ENCODE data around the gene ACOX3.
A peak's percentile ranks its signal among the peaks of the same experiment; 100 is the strongest.

ACOX3 gene

GRCh38 chr4:8440492-8441311 lies at the start of gene ACOX3, which contains the start of gene TRMT44:
TSS of gene ACOX3 (minus strand) at chr4:8440723. CDS start at chr4:8416521, 24,202 bp downstream.
TSS of gene TRMT44 (plus strand) at chr4:8440777. CDS start at chr4:8440823, 46 bp downstream.
- POLR2A ChIA-PET: interaction anchor here (0.6 to 2.2 kb wide), 2 partner anchors 12 to 1297 kb away, joined by 7 read pairs; no protein-coding TSS in a partner anchor
- Histone ChIP-seq H3K27ac (ENCODE audit: extremely low read depth, low read depth, low read length) (peak within 1 kb of the TSS; percentile 42; the same call in 1 of the 2 replicates), H3K36me3 (ENCODE audit: control insufficient read depth in 2 of 2, insufficient read depth in 1 of 2, low read length in 2 of 2) (peaks cover 0 to 12% of the 10 kb centered on the region in 2 experiments; a peak in 1 of 3 replicates), H3K4me3 (ENCODE audit: low read depth, low read length) (peak within 1 kb of the TSS; percentile 59), H3K4me1 (ENCODE audit: control insufficient read depth, insufficient read depth, low read length) (0 out of 2 replicates have a peak, but pooled peaks cover 3% of the 10 kb centered on the region), H3K9me3 (ENCODE audit: control insufficient read depth, insufficient read depth, low read depth, low read length) (no peaks in the 10 kb centered on the region)
- CTCF ChIA-PET: interaction anchor here (1.4 kb wide), 1 partner anchor 12 kb away, joined by 7 read pairs; no protein-coding TSS in a partner anchor
- no peak for TF ChIP-seq ZNF707 (tag by site-specific recombination; IDR thresholded peaks at IDR 0.05)
- TF ChIP-seq ZBTB26 (tag by site-specific recombination; optimal IDR thresholded peaks at IDR 0.05): peak; percentile 38
- no peak for TF ChIP-seq ZNF449 (tag by site-specific recombination; IDR thresholded peaks at IDR 0.05)
- no peak for TF ChIP-seq ZNF138 (tag by site-specific recombination; IDR thresholded peaks at IDR 0.05; ENCODE audit: borderline replicate concordance)
- peak; percentile 88 for TF ChIP-seq SP3 (tag by site-specific recombination; IDR thresholded peaks at IDR 0.05)
- TF ChIP-seq KLF1 (tag by site-specific recombination; IDR thresholded peaks at IDR 0.05): no peak
- TF ChIP-seq ZNF580 (tag by site-specific recombination; IDR thresholded peaks at IDR 0.05): peak; percentile 88
- peak; percentile 61 for TF ChIP-seq ZXDB (tag by site-specific recombination; IDR thresholded peaks at IDR 0.05)
- TF ChIP-seq KLF7 (tag by site-specific recombination; IDR thresholded peaks at IDR 0.05; ENCODE audit: borderline replicate concordance): no peak
- no peak for TF ChIP-seq ZNF23 (tag by site-specific recombination; IDR thresholded peaks at IDR 0.05; ENCODE audit: borderline replicate concordance)
- TF ChIP-seq ZBTB17 (tag by site-specific recombination; IDR thresholded peaks at IDR 0.05): peak; percentile 89
- TF ChIP-seq ZFHX2 (tag by site-specific recombination; conservative IDR thresholded peaks at IDR 0.05): peak; percentile 68
- TF ChIP-seq OVOL3 (tag by site-specific recombination; IDR thresholded peaks at IDR 0.05): no peak
- TF ChIP-seq ZNF692 (tag by site-specific recombination; IDR thresholded peaks at IDR 0.05): no peak
- 0 out of 2 replicates have a peak, but pooled peaks have one; percentile 63 for TF ChIP-seq SP7 (tag by site-specific recombination; IDR thresholded peaks at IDR 0.05)
- 0 out of 2 replicates have a peak, but pooled peaks have one; percentile 23 for TF ChIP-seq ZNF341 (tag by site-specific recombination; IDR thresholded peaks at IDR 0.05; ENCODE audit: low read depth)
- TF ChIP-seq ZNF132 (tag by site-specific recombination; IDR thresholded peaks at IDR 0.05; ENCODE audit: borderline replicate concordance): no peak
- TF ChIP-seq ZNF140 (tag by site-specific recombination; IDR thresholded peaks at IDR 0.05): no peak
- TF ChIP-seq ZNF266 (tag by site-specific recombination; IDR thresholded peaks at IDR 0.05; ENCODE audit: low read depth): no peak
- TF ChIP-seq PRDM6 (tag by site-specific recombination; IDR thresholded peaks at IDR 0.05): no peak
- peak; percentile 94 for TF ChIP-seq ATF2 (tag by site-specific recombination; IDR thresholded peaks at IDR 0.05; ENCODE audit: low read depth)
- TF ChIP-seq GLI4 (tag by site-specific recombination; IDR thresholded peaks at IDR 0.05): no peak
- TF ChIP-seq ZNF677 (tag by site-specific recombination; IDR thresholded peaks at IDR 0.05): no peak
- TF ChIP-seq ZNF473 (tag by site-specific recombination; IDR thresholded peaks at IDR 0.05): no peak
- peak; percentile 83; the same call in 1 of the 2 replicates for TF ChIP-seq ZNF10 (tag by site-specific recombination; IDR thresholded peaks at IDR 0.05)
- TF ChIP-seq ZSCAN23 (tag by site-specific recombination; IDR thresholded peaks at IDR 0.05): no peak
- TF ChIP-seq ZNF24 (tag by site-specific recombination; IDR thresholded peaks at IDR 0.05): 0 out of 2 replicates have a peak, but pooled peaks have one; percentile 48
- TF ChIP-seq ZIC2 (tag by site-specific recombination; IDR thresholded peaks at IDR 0.05): peak; percentile 57
- TF ChIP-seq ZNF2 (tag by site-specific recombination; IDR thresholded peaks at IDR 0.05): peak; percentile 87
